GM19397 (cell line): ENCODE results near the gene CCL28.
"Not testable (repeated sequence)": the region's sequence is repeated elsewhere in the genome, so short reads cannot be mapped to it uniquely, and the experiment has no call there.

ENCODE experiments used
- ATAC-seq: cut with Tn5 transposase; IDR thresholded peaks from one replicate; pipeline ENCODE4 v1.9.1; 2021; ENCODE audit warnings: mild to moderate bottlenecking, moderate library complexity; ENCODE audit not compliant: unreplicated experiment

The CCL28 gene, protein sequence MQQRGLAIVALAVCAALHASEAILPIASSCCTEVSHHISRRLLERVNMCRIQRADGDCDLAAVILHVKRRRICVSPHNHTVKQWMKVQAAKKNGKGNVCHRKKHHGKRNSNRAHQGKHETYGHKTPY

DNA sequence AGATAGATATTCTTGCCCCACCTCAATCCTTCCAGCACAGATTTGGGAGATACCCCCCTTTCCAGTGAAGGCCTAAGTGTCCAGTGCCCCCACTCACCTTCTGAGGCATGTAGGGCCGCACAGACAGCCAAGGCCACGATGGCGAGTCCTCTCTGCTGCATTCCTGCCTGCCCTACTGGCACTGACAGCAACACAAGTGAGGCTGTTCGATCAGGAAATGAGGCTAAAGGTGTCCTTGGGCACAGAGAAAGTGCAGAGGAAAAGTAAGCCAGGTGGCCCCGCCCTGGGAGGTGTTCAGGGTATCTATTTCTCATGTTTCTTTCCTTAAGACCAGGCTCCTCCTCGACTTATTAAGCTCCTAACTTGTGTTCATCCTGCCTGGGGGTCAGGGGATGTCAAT is at the start of gene CCL28:
CCL28 (minus strand) TSS at position 236 of the 400 bp plus-strand sequence; CDS start at position 161, 75 bp downstream.
- ATAC-seq: no peak

- no peak for ATAC-seq
These were observed 48.9 kb upstream of the CCL28 start for GRCh38 chr5:43461066-43461465.

- ATAC-seq: no peak
These were observed 44.4 kb upstream of the CCL28 start for GRCh38 chr5:43456556-43456955.

- ATAC-seq: not testable (repeated sequence)
These were observed 29.4 kb upstream of the CCL28 start for GRCh38 chr5:43441575-43441974.

GRCh38 chr5:43437062-43437660 is 25.0 kb upstream of the CCL28 start:
- no peak for ATAC-seq

DNA sequence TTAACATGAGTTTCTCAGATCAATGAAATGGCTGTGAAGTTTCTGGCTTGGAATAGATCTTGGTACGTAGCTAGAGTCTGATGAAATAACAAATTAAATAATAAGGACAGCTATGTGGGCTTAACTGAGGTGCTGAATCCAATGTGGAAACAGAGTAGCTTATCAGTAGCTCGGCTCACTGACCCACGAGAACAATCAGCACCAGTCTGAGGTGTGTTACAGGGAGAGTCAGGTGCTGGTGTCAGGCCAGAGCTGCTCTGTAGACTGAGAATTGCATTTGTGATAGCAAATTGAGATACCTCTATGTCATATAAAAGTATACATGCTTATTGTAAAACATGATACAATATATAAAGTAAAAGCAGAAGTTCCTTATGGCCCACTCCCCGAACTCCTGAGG is 21.2 kb upstream of the CCL28 start:
- ATAC-seq: no peak

GRCh38 chr5:43432486-43433375 is 20.5 kb upstream of the CCL28 start:
- ATAC-seq: no peak

DNA sequence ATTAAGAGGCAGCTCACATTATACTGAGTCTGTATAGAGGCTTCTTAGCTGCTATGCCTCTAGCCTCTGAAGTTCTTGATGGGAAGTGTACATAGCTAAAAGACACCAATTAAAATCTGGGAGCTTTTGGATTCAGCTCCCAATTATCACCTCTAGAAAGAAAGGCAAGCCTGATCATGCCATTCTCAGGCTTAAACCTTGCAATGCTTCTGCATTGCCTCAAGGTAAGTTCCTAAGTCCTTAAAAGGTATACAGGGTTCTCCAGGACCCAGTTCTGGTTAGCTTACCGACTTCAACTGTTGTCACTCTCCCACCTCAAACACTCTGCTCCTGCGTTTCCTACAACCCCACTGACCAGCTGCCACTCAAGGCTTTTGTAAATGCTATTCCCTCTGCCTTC is 17.5 kb upstream of the CCL28 start:
- no peak for ATAC-seq

DNA sequence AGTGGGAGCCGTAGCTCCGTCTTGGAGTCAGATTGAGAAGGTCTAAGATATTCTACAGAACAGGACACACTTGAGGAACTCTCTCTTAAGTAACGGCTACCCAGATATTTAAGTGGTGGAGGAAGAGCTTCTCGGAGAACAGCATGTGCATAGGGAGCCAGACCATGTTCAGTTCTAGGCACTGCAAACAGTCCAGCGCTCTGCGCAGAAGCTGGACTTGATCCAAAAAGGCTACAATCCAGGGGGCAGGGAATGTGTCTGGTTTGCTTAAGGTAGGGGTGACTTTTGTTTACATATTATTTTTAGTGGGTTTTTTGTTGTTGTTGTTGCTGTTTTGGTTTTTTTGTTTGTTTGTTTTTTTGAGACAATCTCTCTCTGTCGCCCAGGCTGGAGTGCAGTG is 16.8 kb upstream of the CCL28 start:
- no peak for ATAC-seq

GRCh38 chr5:43427306-43427705 is 15.1 kb upstream of the CCL28 start:
- no peak for ATAC-seq

GRCh38 chr5:43425983-43426382 is 13.8 kb upstream of the CCL28 start:
- ATAC-seq: no peak

DNA sequence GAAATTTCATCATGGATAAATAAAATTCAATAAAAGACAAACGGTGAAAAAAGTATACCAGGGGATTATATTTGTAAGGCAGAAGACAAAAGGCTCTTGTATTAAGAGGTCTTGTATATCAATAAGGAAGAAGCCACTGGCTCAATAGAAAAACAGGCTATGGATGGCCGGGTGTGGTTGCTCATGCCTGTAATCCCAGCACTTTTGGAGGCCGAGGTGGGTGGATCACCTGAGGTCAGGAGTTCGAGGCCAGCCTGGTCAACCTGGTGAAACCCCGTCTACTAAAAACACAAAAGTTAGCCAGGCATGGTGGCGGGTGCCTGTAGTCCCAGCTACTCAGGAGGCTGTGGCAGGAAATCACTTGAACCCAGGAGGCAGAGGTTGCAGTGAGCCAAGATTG is 10.9 kb upstream of the CCL28 start:
- ATAC-seq: not testable (repeated sequence)

GRCh38 chr5:43422143-43422542 is 10.0 kb upstream of the CCL28 start:
- ATAC-seq: no peak

GRCh38 chr5:43421450-43422133 is 9.4 kb upstream of the CCL28 start:
- no peak for ATAC-seq

DNA sequence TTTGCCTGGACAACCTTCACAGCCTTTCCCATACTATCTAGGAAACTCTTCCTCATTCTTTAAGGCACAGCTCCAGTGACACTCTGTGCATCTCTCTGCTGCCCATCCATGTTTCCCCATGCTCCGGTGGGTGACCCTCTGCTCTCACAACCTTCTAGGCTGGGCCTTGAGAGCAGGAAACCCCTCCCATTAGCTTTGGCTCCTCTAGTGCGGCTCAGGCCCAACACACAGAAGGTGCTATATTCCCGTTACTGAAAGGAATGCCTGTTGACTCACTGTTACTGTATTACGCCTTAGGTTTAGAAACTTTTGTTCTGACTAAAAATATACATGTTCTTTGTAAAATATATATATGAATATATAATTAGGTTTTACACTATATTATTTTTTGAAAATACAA is 8.1 kb upstream of the CCL28 start:
- no peak for ATAC-seq

GRCh38 chr5:43418561-43418960 is 6.4 kb upstream of the CCL28 start:
- ATAC-seq: no peak

DNA sequence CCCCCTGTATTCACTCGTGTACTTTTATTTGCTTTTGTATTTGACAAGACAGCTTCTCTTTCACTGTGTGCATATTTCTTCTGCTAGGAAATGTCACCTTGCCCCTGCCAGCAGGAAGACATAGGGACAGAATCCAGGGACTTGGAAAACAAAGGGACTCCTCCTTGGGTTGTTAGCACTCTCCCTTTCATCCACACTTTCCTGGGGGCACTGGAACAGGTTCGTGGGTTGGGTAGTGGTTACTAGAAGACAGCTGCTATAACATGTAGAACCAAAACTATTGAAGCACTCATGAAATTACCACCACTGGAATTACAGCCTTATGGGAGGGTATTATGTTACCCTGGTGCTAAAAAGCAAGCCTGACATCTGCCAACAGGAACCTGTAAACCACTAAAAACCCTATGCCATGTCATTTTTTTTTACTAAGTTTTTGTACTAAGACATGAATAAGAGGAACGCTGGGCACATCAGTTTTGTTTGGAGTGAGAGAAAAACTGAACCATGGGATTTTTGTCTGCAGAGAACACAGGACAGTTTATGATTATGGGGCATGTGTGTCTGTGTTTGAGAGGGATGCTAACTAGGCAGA is 4.7 kb upstream of the CCL28 start:
- ATAC-seq: no peak

DNA sequence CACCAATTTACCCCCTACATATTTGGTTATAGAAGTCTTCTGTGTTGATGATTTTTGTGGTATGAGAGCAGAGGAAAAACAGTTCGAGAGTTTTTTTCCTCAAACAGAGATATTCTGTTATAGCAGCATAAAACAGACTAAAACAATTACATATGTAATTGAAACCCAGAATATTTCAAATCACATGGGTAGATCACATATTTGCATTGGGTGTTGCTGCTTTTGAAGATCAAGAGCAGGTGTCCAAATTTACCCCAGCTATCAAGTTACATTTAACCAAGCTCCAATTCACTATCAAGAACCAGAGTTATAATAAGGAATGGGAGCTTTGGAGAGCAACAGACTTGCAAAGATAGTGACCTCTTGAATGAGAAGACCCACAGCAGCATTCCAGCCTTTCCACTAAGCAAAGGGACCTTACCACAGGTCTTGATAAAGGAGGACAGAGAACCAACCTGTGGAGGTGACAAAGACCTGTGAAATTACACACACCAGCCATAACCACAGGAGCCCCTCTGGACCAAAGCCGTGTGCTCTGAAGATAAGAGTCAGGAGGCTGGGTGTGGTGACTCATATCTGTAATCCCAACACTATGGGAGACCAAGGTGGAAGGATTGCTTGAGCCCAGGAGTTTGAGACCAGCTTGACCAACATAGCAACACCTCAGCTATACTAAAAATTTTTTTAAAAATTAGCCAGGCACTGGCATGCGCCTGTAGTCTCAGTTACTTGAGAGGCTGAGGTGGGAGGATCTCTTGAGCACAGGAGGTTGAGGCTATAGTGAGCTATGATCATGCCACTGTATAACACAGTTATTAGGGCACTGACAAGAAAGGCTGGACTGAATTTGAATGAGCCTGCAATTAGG is 4.0 kb upstream of the CCL28 start:
- no peak for ATAC-seq

DNA sequence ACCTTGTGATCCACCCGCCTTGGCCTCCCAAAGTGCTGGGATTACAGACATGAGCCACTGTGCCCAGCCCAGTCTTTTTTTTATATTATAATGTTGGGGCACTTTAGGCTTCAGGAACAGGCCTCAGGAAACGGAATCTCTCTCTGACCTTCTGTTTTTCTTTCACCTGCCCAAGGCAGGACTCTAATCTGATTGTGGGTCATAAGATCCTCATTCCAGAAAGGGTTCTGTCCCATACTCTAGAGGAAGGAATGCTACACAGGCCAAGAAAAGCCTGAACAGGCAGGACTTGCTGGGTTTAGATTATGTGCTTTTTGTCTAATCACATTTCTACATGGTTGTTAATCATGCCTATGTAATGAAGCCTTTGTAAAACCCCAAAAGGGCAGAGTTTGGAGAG is 1.8 kb upstream of the CCL28 start:
- ATAC-seq: no peak

DNA sequence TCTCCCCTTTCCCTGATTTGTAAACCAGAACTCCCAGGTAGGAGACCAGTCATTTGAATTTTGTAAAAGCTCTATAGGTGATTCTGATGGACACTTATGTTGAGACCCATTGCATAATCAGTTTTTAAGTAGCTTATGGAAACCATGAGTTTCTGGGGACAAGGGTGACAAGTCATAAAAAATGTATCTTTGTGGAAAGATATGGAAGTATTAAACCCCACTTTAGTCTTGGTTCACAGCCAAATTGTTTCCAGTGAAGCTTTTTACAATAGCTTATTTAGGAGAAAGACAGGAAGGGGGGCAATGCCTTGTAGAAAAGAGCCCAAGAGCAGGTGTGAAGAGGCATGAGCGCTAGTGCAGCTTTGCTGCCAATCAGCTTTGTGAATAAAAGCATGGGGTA is 453 bp upstream of the CCL28 start:
- no peak for ATAC-seq
